ENCODE measurements around the gene UBE2K. TPM values are rescaled to one million over a fixed set of nuclear protein-coding genes. Genes with fewer than 3 reads are reported as not detected.
A peak's percentile ranks its signal among the peaks of the same experiment; 100 is the strongest.
"Not testable (repeated sequence)": the region's sequence is repeated elsewhere in the genome, so short reads cannot be mapped to it uniquely, and the experiment has no call there.

UBE2K gene
- total RNA-seq, 1 donor from 2014 or later = 19.0 TPM

- DNase-seq (ENCODE audit: low read depth) = no peak
- FAIRE-seq = no peak
- no peak for TF ChIP-seq CTCF (IDR thresholded peaks at IDR 0.05; ENCODE audit: insufficient read depth, low read length, severe bottlenecking)
- H3K4me3 ChIP-seq (ENCODE audit: low read depth, low read length) = no peak overlapping the region
- no peaks in the 10 kb centered on the region for H3K27me3 ChIP-seq (ENCODE audit: control insufficient read depth, insufficient read depth, low read length)
- H3K36me3 ChIP-seq (ENCODE audit: control insufficient read depth, insufficient read depth, low read length) = no peaks in the 10 kb centered on the region
Observed at GRCh38 chr4:39655876-39656275, 42.1 kb upstream of the UBE2K start.

- not testable (repeated sequence) for FAIRE-seq; H3K4me3 ChIP-seq (ENCODE audit: low read depth, low read length); DNase-seq (ENCODE audit: low read depth); H3K36me3 ChIP-seq (ENCODE audit: control insufficient read depth, insufficient read depth, low read length); H3K27me3 ChIP-seq (ENCODE audit: control insufficient read depth, insufficient read depth, low read length)
Observed at GRCh38 chr4:39656638-39657037, 41.3 kb upstream of the UBE2K start.

- H3K27me3 ChIP-seq (ENCODE audit: control insufficient read depth, insufficient read depth, low read length) = no peaks in the 10 kb centered on the region
- FAIRE-seq (no peak), DNase-seq (ENCODE audit: low read depth) (peak; percentile 10)
- H3K36me3 ChIP-seq (ENCODE audit: control insufficient read depth, insufficient read depth, low read length) = no peaks in the 10 kb centered on the region
- no peak overlapping the region for H3K4me3 ChIP-seq (ENCODE audit: low read depth, low read length)
- no peak for TF ChIP-seq CTCF (IDR thresholded peaks at IDR 0.05; ENCODE audit: insufficient read depth, low read length, severe bottlenecking)
Observed at GRCh38 chr4:39657465-39657864, 40.5 kb upstream of the UBE2K start.

- no peak overlapping the region for H3K4me3 ChIP-seq (ENCODE audit: low read depth, low read length)
- peak; percentile 21 for TF ChIP-seq CTCF (IDR thresholded peaks at IDR 0.05; ENCODE audit: insufficient read depth, low read length, severe bottlenecking)
- no peaks in the 10 kb centered on the region for H3K27me3 ChIP-seq (ENCODE audit: control insufficient read depth, insufficient read depth, low read length)
- DNase-seq (ENCODE audit: low read depth) (no peak), FAIRE-seq (no peak)
- H3K36me3 ChIP-seq (ENCODE audit: control insufficient read depth, insufficient read depth, low read length) = no peaks in the 10 kb centered on the region
Observed at GRCh38 chr4:39658756-39659155, 39.2 kb upstream of the UBE2K start.

GRCh38 chr4:39660045-39660444, 37.9 kb upstream of the UBE2K start:
- no peak for TF ChIP-seq CTCF (IDR thresholded peaks at IDR 0.05; ENCODE audit: insufficient read depth, low read length, severe bottlenecking)
- DNase-seq (ENCODE audit: low read depth) (peak; percentile 55), FAIRE-seq (no peak)
- Histone ChIP-seq H3K4me3 (ENCODE audit: low read depth, low read length) (no peak overlapping the region), H3K36me3 (ENCODE audit: control insufficient read depth, insufficient read depth, low read length) (no peaks in the 10 kb centered on the region), H3K27me3 (ENCODE audit: control insufficient read depth, insufficient read depth, low read length) (no peaks in the 10 kb centered on the region)

- FAIRE-seq (no peak), DNase-seq (ENCODE audit: low read depth) (no peak)
- no peaks in the 10 kb centered on the region for H3K27me3 ChIP-seq (ENCODE audit: control insufficient read depth, insufficient read depth, low read length)
- TF ChIP-seq CTCF (IDR thresholded peaks at IDR 0.05; ENCODE audit: insufficient read depth, low read length, severe bottlenecking) = no peak
- no peak overlapping the region for H3K4me3 ChIP-seq (ENCODE audit: low read depth, low read length)
- no peaks in the 10 kb centered on the region for H3K36me3 ChIP-seq (ENCODE audit: control insufficient read depth, insufficient read depth, low read length)
Observed at GRCh38 chr4:39660757-39661156, 37.2 kb upstream of the UBE2K start.
